ENCODE results near the gene PLXDC2.

DNA sequence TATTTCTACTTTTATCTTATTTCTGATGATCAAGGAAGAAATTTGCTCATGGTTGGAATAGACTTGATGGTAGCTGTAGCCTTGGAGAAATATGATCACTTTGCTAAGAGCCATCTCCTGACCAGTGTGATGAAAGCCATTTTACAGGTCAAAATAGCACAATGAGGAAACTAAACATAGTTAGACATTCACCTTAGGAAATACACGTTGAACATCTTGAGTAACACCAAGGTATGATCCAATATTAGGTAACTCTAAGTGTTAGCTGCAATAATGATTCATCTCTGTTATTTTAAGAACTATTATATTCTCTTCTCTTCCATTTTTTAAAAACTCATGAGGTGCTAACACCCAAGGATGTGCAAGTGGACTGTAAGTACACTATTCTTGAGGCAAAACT lies 328.0 kb downstream of the PLXDC2 start:
- TF ChIP-seq, protein P1, sequence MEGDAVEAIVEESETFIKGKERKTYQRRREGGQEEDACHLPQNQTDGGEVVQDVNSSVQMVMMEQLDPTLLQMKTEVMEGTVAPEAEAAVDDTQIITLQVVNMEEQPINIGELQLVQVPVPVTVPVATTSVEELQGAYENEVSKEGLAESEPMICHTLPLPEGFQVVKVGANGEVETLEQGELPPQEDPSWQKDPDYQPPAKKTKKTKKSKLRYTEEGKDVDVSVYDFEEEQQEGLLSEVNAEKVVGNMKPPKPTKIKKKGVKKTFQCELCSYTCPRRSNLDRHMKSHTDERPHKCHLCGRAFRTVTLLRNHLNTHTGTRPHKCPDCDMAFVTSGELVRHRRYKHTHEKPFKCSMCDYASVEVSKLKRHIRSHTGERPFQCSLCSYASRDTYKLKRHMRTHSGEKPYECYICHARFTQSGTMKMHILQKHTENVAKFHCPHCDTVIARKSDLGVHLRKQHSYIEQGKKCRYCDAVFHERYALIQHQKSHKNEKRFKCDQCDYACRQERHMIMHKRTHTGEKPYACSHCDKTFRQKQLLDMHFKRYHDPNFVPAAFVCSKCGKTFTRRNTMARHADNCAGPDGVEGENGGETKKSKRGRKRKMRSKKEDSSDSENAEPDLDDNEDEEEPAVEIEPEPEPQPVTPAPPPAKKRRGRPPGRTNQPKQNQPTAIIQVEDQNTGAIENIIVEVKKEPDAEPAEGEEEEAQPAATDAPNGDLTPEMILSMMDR (conservative IDR thresholded peaks at IDR 0.05 in 1 of 2, IDR thresholded peaks at IDR 0.05 in 1 of 2; ENCODE audit: extremely low read depth in 1 of 2, insufficient read depth in 1 of 2, low read depth in 1 of 2, low read length in 2 of 2) = no peak
- no peak for TF ChIP-seq EZH2 (IDR thresholded peaks at IDR 0.05; ENCODE audit: borderline replicate concordance, low read length)

Measured in mammary epithelial cell (primary cell).